Renal cortical epithelial cell (primary cell): ENCODE data around the gene CRYBA2. TPM values are rescaled to one million over a fixed set of nuclear protein-coding genes. Genes with fewer than 3 reads are reported as not detected.

Experiments
- DNase-seq: peaks from one replicate; pipeline ENCODE4 v3.0.0-alpha.2; 2011; ENCODE audit warnings: low read depth
- total RNA-seq: library from RNA; depleted of rRNA; stranded (reverse); fragments of >200 nt; gene quantifications from 2 replicates; pipeline ENCODE4 v1.2.3, GENCODE V29; 2014

CRYBA2 gene
- not detected in 2 replicates for total RNA-seq

GRCh38 chr2:218993345-218994315, at the start of gene CRYBA2:
TSS of gene CRYBA2 (minus strand) at chr2:218993422. CDS start at chr2:218993176, 246 bp downstream.
- DNase-seq, result no peak

- no peak for DNase-seq
These were observed 49.5 kb upstream of the CRYBA2 start for GRCh38 chr2:219042750-219043149.

GRCh38 chr2:219042157-219042556, 48.9 kb upstream of the CRYBA2 start:
- DNase-seq, result no peak

- DNase-seq, result peak; percentile 32
These were observed 48.0 kb upstream of the CRYBA2 start, which contains the start of gene CFAP65 for GRCh38 chr2:219041252-219041651. TSS of gene CFAP65 (minus strand) at chr2:219041516. CDS start at chr2:219039048, 2,468 bp downstream.

- no peak for DNase-seq
These were observed 45.4 kb upstream of the CRYBA2 start for GRCh38 chr2:219038600-219038999.

GRCh38 chr2:219037783-219038499, 44.7 kb upstream of the CRYBA2 start:
- no peak for DNase-seq

- DNase-seq, result no peak
These were observed 42.7 kb upstream of the CRYBA2 start for GRCh38 chr2:219035942-219036341.

- DNase-seq, result no peak
These were observed 41.6 kb upstream of the CRYBA2 start for GRCh38 chr2:219034823-219035222.

- no peak for DNase-seq
These were observed 39.0 kb upstream of the CRYBA2 start for GRCh38 chr2:219032051-219032745.

- no peak for DNase-seq
These were observed 38.0 kb upstream of the CRYBA2 start for GRCh38 chr2:219031005-219031738.

- no peak for DNase-seq
These were observed 37.1 kb upstream of the CRYBA2 start for GRCh38 chr2:219030177-219030940.

- DNase-seq, result peak; percentile 54
These were observed 36.6 kb upstream of the CRYBA2 start for GRCh38 chr2:219029829-219030165.

GRCh38 chr2:219028996-219029828, 36.0 kb upstream of the CRYBA2 start:
- no peak for DNase-seq

GRCh38 chr2:219028141-219028540, 34.9 kb upstream of the CRYBA2 start:
- no peak for DNase-seq

- no peak for DNase-seq
These were observed 34.4 kb upstream of the CRYBA2 start for GRCh38 chr2:219027511-219028055.

- no peak for DNase-seq
These were observed 33.7 kb upstream of the CRYBA2 start for GRCh38 chr2:219026946-219027345.

- DNase-seq, result no peak
These were observed 32.7 kb upstream of the CRYBA2 start for GRCh38 chr2:219025637-219026585.

- no peak for DNase-seq
These were observed 30.8 kb upstream of the CRYBA2 start for GRCh38 chr2:219024059-219024458.
